PFSK-1 (cell line): ENCODE results near the gene VAMP4.

Experiments used
- FOXP2 ChIP-seq: optimal IDR thresholded peaks from 2 replicates; pipeline ENCODE3; 2011; ENCODE audit warnings: borderline replicate concordance, control low read depth, inconsistent platforms; ENCODE audit not compliant: insufficient read depth; ENCODE audit errors: extremely low read length, extremely low read depth
- POLR2AphosphoS5 ChIP-seq: IDR thresholded peaks from 2 replicates; pipeline ENCODE4 v1.6.1; 2012; ENCODE audit warnings: low read depth, mild to moderate bottlenecking, control low read depth, low read length, moderate library complexity
- SIN3A ChIP-seq: IDR thresholded peaks from 2 replicates; pipeline ENCODE4 v1.6.1; 2012; ENCODE audit warnings: mild to moderate bottlenecking, low read length, moderate library complexity, borderline replicate concordance; ENCODE audit not compliant: insufficient read depth
- TAF1 ChIP-seq: IDR thresholded peaks from 2 replicates; pipeline ENCODE4 v1.6.1; 2012; ENCODE audit warnings: low read length, control low read depth, borderline replicate concordance; ENCODE audit not compliant: insufficient read depth
- TF ChIP-seq, protein P1 (sequence below), 2 experiments: IDR thresholded peaks; 2 replicates each; pipeline versions ENCODE4 v1.6.1 to v1.8.0; 2011 to 2012; ENCODE audit warnings: low read depth in 2 of 2, low read length in 2 of 2, control low read depth in 1 of 2, inconsistent platforms in 1 of 2, mild to moderate bottlenecking in 1 of 2, moderate library complexity in 1 of 2; ENCODE audit not compliant: insufficient read depth in 1 of 2

The VAMP4 gene

DNA sequence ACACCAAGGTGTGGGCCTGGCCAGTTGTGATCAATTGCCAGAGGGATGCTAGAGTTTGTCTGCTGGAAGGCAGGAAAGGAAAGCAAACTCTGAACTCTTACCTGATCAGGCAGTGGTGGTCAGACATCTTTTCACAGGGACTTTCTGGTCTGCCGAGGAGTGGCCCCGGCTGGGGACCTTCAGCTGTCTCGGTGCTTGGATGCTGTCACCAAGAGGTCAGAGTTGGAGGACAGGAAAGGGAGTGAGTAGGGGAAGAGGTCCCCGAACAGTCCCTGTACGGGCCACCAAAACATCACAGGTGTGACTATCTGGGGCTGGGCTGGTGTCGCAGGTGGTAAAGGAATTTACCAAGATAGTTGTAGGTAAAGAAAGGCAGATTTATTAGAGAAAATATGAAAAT, 21.9 kb upstream of the VAMP4 start:
- TF ChIP-seq POLR2AphosphoS5 (no peak), SIN3A (no peak), FOXP2 (no peak), TAF1 (no peak)
- TF ChIP-seq, protein P1, sequence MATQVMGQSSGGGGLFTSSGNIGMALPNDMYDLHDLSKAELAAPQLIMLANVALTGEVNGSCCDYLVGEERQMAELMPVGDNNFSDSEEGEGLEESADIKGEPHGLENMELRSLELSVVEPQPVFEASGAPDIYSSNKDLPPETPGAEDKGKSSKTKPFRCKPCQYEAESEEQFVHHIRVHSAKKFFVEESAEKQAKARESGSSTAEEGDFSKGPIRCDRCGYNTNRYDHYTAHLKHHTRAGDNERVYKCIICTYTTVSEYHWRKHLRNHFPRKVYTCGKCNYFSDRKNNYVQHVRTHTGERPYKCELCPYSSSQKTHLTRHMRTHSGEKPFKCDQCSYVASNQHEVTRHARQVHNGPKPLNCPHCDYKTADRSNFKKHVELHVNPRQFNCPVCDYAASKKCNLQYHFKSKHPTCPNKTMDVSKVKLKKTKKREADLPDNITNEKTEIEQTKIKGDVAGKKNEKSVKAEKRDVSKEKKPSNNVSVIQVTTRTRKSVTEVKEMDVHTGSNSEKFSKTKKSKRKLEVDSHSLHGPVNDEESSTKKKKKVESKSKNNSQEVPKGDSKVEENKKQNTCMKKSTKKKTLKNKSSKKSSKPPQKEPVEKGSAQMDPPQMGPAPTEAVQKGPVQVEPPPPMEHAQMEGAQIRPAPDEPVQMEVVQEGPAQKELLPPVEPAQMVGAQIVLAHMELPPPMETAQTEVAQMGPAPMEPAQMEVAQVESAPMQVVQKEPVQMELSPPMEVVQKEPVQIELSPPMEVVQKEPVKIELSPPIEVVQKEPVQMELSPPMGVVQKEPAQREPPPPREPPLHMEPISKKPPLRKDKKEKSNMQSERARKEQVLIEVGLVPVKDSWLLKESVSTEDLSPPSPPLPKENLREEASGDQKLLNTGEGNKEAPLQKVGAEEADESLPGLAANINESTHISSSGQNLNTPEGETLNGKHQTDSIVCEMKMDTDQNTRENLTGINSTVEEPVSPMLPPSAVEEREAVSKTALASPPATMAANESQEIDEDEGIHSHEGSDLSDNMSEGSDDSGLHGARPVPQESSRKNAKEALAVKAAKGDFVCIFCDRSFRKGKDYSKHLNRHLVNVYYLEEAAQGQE (IDR thresholded peaks at IDR 0.05; ENCODE audit: insufficient read depth in 1 of 2, low read depth in 2 of 2, low read length in 2 of 2) = no peak

DNA sequence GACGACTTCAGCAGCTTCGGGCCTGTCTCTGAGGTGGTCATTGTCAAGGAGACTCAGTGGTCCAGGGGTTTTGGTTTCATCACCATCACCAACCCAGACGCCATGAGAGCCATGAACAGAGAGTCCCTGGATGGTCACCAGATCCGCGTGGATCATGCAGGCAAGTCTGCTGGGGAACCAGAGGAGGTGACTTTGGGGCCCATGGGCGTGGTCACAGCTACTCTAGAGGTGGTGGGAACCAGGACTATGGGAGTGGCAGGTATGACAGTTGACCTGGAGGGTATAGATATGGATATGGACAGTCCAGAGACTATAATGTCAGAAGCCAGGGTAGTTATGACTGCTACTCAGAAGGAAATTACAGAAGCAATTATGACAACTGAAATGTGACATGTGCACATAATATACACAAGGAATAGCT, 20.3 kb upstream of the VAMP4 start:
- no peak for TF ChIP-seq SIN3A
- TF ChIP-seq TAF1 = no peak

DNA sequence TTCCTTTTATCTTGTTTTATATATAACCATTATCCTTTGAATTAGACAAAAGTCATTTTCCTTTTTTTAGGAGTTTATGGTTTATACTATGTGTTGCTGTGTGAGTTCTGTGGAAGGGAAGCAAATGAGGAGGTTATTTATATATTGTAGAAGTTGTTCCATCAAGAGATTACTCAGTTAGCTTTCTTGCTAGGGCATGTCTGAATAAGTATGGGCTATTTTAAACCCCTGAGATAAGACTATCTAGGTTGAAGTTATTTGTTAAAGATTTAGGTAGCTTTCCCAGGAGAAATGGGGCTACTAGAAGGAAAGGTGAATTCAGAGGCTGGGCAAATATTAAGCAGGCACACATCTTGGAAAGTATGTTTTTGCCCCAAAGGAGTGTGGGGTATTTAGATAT, 16.1 kb upstream of the VAMP4 start:
- TF ChIP-seq POLR2AphosphoS5 = no peak
- TF ChIP-seq TAF1 = no peak
- TF ChIP-seq SIN3A = no peak
- no peak for TF ChIP-seq FOXP2
- TF ChIP-seq, protein P1 (IDR thresholded peaks at IDR 0.05; ENCODE audit: insufficient read depth in 1 of 2, low read depth in 2 of 2, low read length in 2 of 2) = no peak

DNA sequence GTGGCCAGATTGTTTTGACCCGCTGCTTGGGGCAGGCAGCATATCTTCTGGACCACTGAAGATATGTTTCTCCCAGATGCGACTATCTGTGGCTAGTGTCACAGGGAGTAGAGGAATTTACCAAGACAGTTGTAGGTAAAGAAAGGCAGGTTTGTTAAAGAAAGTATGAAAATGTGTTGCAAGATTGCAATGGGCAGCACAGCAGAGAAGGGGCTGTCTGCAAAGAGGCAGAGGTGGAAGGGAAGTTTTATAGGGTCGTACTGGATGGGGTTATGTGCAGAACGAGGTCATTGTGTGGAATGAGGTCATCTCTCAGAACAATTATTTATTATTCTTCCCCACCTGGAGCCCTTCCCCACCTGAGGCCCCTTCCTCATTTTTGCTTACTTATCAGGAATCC, 15.0 kb upstream of the VAMP4 start:
- no peak for TF ChIP-seq POLR2AphosphoS5
- no peak for TF ChIP-seq FOXP2
- TF ChIP-seq TAF1 = no peak
- TF ChIP-seq, protein P1 (IDR thresholded peaks at IDR 0.05; ENCODE audit: insufficient read depth in 1 of 2, low read depth in 2 of 2, low read length in 2 of 2) = no peak
- TF ChIP-seq SIN3A = no peak

DNA sequence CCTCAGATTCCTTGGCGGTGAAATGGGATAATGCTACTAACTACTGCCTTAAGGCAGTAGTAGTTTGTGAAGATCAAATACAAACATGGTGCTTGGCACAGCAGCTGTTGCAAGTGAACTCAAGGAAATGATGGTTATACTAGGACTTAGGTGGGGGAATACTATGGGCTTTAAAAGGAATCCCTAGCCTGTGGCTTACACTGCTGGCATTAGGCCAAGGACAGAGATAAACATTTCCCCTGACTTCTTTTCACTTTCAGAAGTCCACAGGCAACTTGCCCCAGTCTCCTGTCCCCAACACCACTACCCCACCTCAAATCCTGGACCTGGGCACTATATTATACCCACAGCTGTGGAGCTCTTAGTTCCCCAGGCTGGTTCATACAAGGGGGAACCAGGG, 13.1 kb upstream of the VAMP4 start:
- TF ChIP-seq FOXP2 = no peak
- TF ChIP-seq POLR2AphosphoS5 = no peak
- TF ChIP-seq, protein P1 (IDR thresholded peaks at IDR 0.05; ENCODE audit: insufficient read depth in 1 of 2, low read depth in 2 of 2, low read length in 2 of 2) = no peak
- TF ChIP-seq SIN3A = no peak
- TF ChIP-seq TAF1 = no peak
